Endothelial cell (in vitro differentiated cells): ENCODE results near the gene INO80. TPM values are rescaled to one million over a fixed set of nuclear protein-coding genes. Genes with fewer than 3 reads are reported as not detected.
A peak's percentile ranks its signal among the peaks of the same experiment; 100 is the strongest.

ENCODE experiments used
- DNase-seq: peaks from one replicate; pipeline ENCODE4 v3.0.0; 2021; ENCODE audit warnings: low spot score
- H3K27ac Mint-ChIP-seq: one replicate; pipeline ENCODE4 v1.8.0; 2021; ENCODE audit warnings: mixed read lengths, inconsistent platforms; ENCODE audit not compliant: unreplicated experiment
- H3K27me3 Mint-ChIP-seq: one replicate; pipeline ENCODE4 v1.8.0; 2021; ENCODE audit warnings: mild to moderate bottlenecking, moderate library complexity, mixed read lengths, inconsistent platforms; ENCODE audit not compliant: unreplicated experiment
- H3K36me3 Mint-ChIP-seq: one replicate; pipeline ENCODE4 v1.8.0; 2021; ENCODE audit warnings: mild to moderate bottlenecking, low read depth, mixed read lengths, inconsistent platforms; ENCODE audit not compliant: unreplicated experiment
- H3K4me1 Mint-ChIP-seq: one replicate; pipeline ENCODE4 v1.8.0; 2021; ENCODE audit warnings: mild to moderate bottlenecking, mixed read lengths, inconsistent platforms; ENCODE audit not compliant: unreplicated experiment
- H3K4me3 Mint-ChIP-seq: one replicate; pipeline ENCODE4 v1.8.0; 2021; ENCODE audit warnings: mild to moderate bottlenecking, mixed read lengths, inconsistent platforms; ENCODE audit not compliant: unreplicated experiment
- H3K9me3 Mint-ChIP-seq: one replicate; pipeline ENCODE4 v1.8.0; 2021; ENCODE audit warnings: mixed read lengths, inconsistent platforms; ENCODE audit not compliant: unreplicated experiment
- CTCF ChIP-seq: fragments of 200-600 bp; sonication (generic); IDR thresholded peaks from one replicate; pipeline ENCODE4 v1.5.0; 2021; ENCODE audit warnings: antibody characterized with exemption; ENCODE audit not compliant: unreplicated experiment
- total RNA-seq: library from RNA; stranded (reverse); fragmentation: NEBNext Ultra II Directional; extraction: Animal tissue kit (Norgen Biotek cat#: 25700); gene quantifications from one replicate; pipeline ENCODE4 v1.2.1, GENCODE V29; 2021; ENCODE audit not compliant: unreplicated experiment

Gene INO80
- total RNA-seq, 1 donor from 2014 or later, result 26.6 TPM

DNA sequence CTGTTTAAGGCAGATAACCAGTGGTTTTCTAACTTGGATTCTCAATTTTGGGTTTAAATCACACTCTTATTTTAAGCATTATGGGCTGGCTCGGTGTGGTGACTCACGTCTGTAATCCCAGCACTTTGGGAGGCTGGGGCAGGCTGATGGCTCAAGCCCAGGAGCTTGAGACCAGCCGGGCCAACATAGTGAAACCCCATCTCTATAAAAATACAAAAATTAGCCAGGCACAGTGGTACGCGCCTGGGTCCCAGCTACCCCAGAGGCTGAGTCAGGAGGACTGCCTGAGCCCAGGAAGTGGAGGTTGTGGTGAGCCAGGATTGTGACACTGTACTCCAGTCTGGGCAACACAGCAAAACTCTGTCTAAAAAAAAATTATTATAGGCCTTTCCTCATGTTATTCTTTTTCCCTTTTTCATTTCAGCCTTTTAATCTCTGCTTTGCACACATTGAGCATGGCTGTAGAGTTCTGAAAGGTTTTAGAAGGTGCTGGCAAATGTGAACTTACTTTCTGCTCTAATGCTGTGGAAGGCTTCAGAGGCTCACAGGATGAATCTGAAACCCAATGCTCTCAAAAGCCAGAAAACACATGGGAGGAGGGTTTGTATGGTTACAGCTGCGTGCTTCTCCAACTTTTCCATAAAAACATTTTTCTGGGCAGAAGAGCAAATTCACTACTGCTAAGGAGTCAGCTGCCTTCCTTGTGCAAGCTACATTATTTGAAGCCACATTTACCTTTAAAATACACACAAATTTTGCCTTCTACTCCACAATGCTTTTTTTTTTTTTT, 130.3 kb downstream of the INO80 start:
- no peak overlapping the region for H3K4me3 Mint-ChIP-seq
- no peaks in the 10 kb centered on the region for H3K9me3 Mint-ChIP-seq
- no peak for TF ChIP-seq CTCF
- peaks cover 22% of the 10 kb centered on the region for H3K4me1 Mint-ChIP-seq
- H3K36me3 Mint-ChIP-seq, result peaks cover 54% of the 10 kb centered on the region
- H3K27ac Mint-ChIP-seq, result no peak overlapping the region
- peaks cover 7% of the 10 kb centered on the region for H3K27me3 Mint-ChIP-seq
- no peak for DNase-seq

GRCh38 chr15:40984964-40985363, 131.1 kb downstream of the INO80 start:
- Mint-ChIP-seq H3K4me1 (peaks cover 22% of the 10 kb centered on the region), H3K27ac (peak overlapping the region; percentile 40), H3K4me3 (no peak overlapping the region)

DNA sequence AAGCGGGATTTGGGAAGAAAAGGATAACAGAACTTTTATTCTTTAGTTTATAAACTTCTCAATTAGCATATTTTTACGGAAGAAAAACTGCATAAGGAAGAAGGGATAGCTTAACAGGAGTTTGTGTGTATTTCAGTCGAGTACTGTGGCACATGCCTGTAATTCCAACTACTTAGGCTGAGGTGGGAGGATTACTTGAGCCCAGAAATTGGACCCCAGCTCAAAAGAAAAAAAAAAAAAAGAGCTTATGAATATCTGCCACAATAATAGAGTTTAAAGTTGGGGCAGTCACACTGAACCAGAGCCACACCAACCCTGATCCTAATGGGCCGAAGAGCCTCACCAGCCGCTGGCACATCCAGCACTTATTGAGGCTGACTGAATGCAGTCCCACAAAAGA, 131.7 kb downstream of the INO80 start:
- Mint-ChIP-seq H3K9me3 (no peaks in the 10 kb centered on the region), H3K36me3 (peaks cover 57% of the 10 kb centered on the region), H3K4me1 (peaks cover 22% of the 10 kb centered on the region), H3K4me3 (no peak overlapping the region), H3K27ac (no peak overlapping the region), H3K27me3 (peaks cover 11% of the 10 kb centered on the region)
- no peak for DNase-seq
- no peak for TF ChIP-seq CTCF

More at GRCh38 chr15:40984964-40985363, 131.1 kb downstream of the INO80 start:
- Mint-ChIP-seq H3K36me3 (peaks cover 57% of the 10 kb centered on the region), H3K9me3 (no peaks in the 10 kb centered on the region), H3K27me3 (peaks cover 9% of the 10 kb centered on the region)
- DNase-seq, result no peak
- no peak for TF ChIP-seq CTCF

- H3K27me3 Mint-ChIP-seq, result peaks cover 11% of the 10 kb centered on the region
- H3K4me1 Mint-ChIP-seq, result peaks cover 25% of the 10 kb centered on the region
- H3K9me3 Mint-ChIP-seq, result no peaks in the 10 kb centered on the region
- no peak for TF ChIP-seq CTCF
- H3K27ac Mint-ChIP-seq, result peak overlapping the region; percentile 99
- peak overlapping the region; percentile 29 for H3K4me3 Mint-ChIP-seq
- H3K36me3 Mint-ChIP-seq, result peaks cover 59% of the 10 kb centered on the region
- DNase-seq, result peak; percentile 72
Measured at GRCh38 chr15:40982855-40983254, 133.2 kb downstream of the INO80 start.

- peak overlapping the region; percentile 38 for H3K27ac Mint-ChIP-seq
- DNase-seq, result no peak
- peak overlapping the region; percentile 13 for H3K4me3 Mint-ChIP-seq
Measured at GRCh38 chr15:40981186-40981585, 134.9 kb downstream of the INO80 start.

More at GRCh38 chr15:40981186-40981585, 134.9 kb downstream of the INO80 start:
- H3K27me3 Mint-ChIP-seq, result peaks cover 15% of the 10 kb centered on the region
- peaks cover 54% of the 10 kb centered on the region for H3K36me3 Mint-ChIP-seq
- H3K9me3 Mint-ChIP-seq, result no peaks in the 10 kb centered on the region
- no peak for TF ChIP-seq CTCF
- H3K4me1 Mint-ChIP-seq, result peaks cover 42% of the 10 kb centered on the region
